Left lung (tissue), 14 donors: Measurements from ENCODE around the gene MANF. TPM values are rescaled to one million over a fixed set of nuclear protein-coding genes. Genes with fewer than 3 reads are reported as not detected.

ENCODE experiments used
- ATAC-seq: fragments of 200-7000 bp; cut with Tn5 transposase; one replicate; pipeline ENCODE4 v1.9.1; 2020; ENCODE audit warnings: moderate library complexity
- DNase-seq, 4 donors: peaks; one replicate each; pipeline ENCODE4 v3.0.0-alpha.2; 2013 to 2020
- H3K27ac ChIP-seq, 2 donors: fragments of 200-600 bp; sonication (generic) in 1 of 2; one replicate each; pipeline versions ENCODE4 v1.5.0 to v1.8.0; 2020 to 2021
- H3K27me3 ChIP-seq, 2 donors: fragments of 200-600 bp; sonication (generic) in 1 of 2; one replicate each; pipeline versions ENCODE4 v1.5.0 to v1.8.0; 2020 to 2021
- H3K36me3 ChIP-seq, 2 donors: fragments of 200-600 bp; sonication (generic) in 1 of 2; one replicate each; pipeline versions ENCODE4 v1.5.0 to v1.8.0; 2020 to 2021
- H3K4me1 ChIP-seq, 2 donors: fragments of 200-600 bp; one replicate each; pipeline ENCODE4 v1.8.0; 2021
- H3K4me3 ChIP-seq, 2 donors: fragments of 200-600 bp; sonication (generic) in 1 of 2; one replicate each; pipeline versions ENCODE4 v1.5.0 to v1.8.0; 2020 to 2021; ENCODE audit warnings: mild to moderate bottlenecking in 1 of 2
- H3K9me3 ChIP-seq, 2 donors: fragments of 200-600 bp; sonication (generic) in 1 of 2; one replicate each; pipeline versions ENCODE4 v1.5.0 to v1.8.0; 2020 to 2021
- intact Hi-C, 2 donors: fragments of 100-400 bp; cut with DNase I; formaldehyde crosslinking; loops; one replicate each; pipeline versions ENCODE4 v1.11.2 to v1.14.2; 2022
- long read RNA-seq, 12 donors: library from polyadenylated mRNA in 2 of 12; unstranded in 2 of 12; transcript quantifications; one replicate each; pipeline ENCODE4 v2.0.0 and lab custom pipeline, GENCODE V29; 2019 to 2026
- polyA plus RNA-seq, 6 donors: library from polyadenylated mRNA; unstranded; fragments of 120-200 nt; gene quantifications; one replicate each; pipeline ENCODE4 v1.2.1, GENCODE V29; 2013; ENCODE audit not compliant: insufficient read length in 6 of 6
- total RNA-seq, 2 donors: library from RNA; stranded (reverse); fragmentation: NEBNext Ultra II Directional; extraction: Animal tissue kit (Norgen Biotek cat#: 25700); gene quantifications; one replicate each; pipeline ENCODE4 v1.2.1, GENCODE V29; 2021
- TF ChIP-seq, protein P1 (sequence below), 2 donors: fragments of 200-600 bp; sonication (generic) in 1 of 2; IDR thresholded peaks; one replicate each; pipeline versions ENCODE4 v1.5.0 to v1.8.0; 2021; ENCODE audit warnings: antibody characterized with exemption in 2 of 2
- donor health status: DM: no; HTN: yes; CAD: no.
- donor health status: DM: no; HTN: no; CAD: no.

The MANF gene
- total RNA-seq (100 to 1,000 TPM; 109 to 187 TPM), polyA plus RNA-seq (100 to 1,000 TPM in 2 of 6 donors, 10 to 100 TPM in 4; 87.7 to 118 (median 97.7) TPM)
- long read RNA-seq, donor 1, transcript MANF-203 (2 exons, 436 nt) = minor isoform, 17 of 54 reads
- long read RNA-seq, donor 1, transcript MANF-204 (4 exons, 1,153 nt) = major isoform, 36 of 54 reads
- long read RNA-seq, donor 1, partial matches to known transcripts = 0 of 54 reads
- long read RNA-seq, donor 1, other reads (novel, unspliced or antisense) = 0 of 54 reads
- long read RNA-seq, donor 2, transcript MANF-204 (4 exons, 1,153 nt) = major isoform, 24 of 43 reads
- long read RNA-seq, donor 2, transcript MANF-203 (2 exons, 436 nt) = minor isoform, 18 of 43 reads
- long read RNA-seq, donor 2, partial matches to known transcripts = 0 of 43 reads
- long read RNA-seq, donor 2, other reads (novel, unspliced or antisense) = 0 of 43 reads
- long read RNA-seq, donor 3, transcript MANF-204 (4 exons, 1,153 nt) = major isoform, 23 of 30 reads
- long read RNA-seq, donor 3, transcript MANF-203 (2 exons, 436 nt) = minor isoform, 6 of 30 reads
- long read RNA-seq, donor 3, partial matches to known transcripts = 0 of 30 reads
- long read RNA-seq, donor 3, other reads (novel, unspliced or antisense) = 0 of 30 reads
- long read RNA-seq, donor 4, transcript MANF-204 (4 exons, 1,153 nt) = major isoform, 19 of 24 reads
- long read RNA-seq, donor 4, partial matches to known transcripts = 3 of 24 reads
- long read RNA-seq, donor 4, other reads (novel, unspliced or antisense) = 0 of 24 reads
- long read RNA-seq, donor 5, transcript MANF-203 (2 exons, 436 nt) = minor isoform, 6 of 20 reads
- long read RNA-seq, donor 5, transcript MANF-204 (4 exons, 1,153 nt) = major isoform, 12 of 20 reads
- long read RNA-seq, donor 5, partial matches to known transcripts = 0 of 20 reads
- long read RNA-seq, donor 5, other reads (novel, unspliced or antisense) = 0 of 20 reads
- long read RNA-seq, donor 6, transcript MANF-204 (4 exons, 1,153 nt) = major isoform, 17 of 21 reads
- long read RNA-seq, donor 6, partial matches to known transcripts = 0 of 21 reads
- long read RNA-seq, donor 6, other reads (novel, unspliced or antisense) = 0 of 21 reads
- long read RNA-seq, donor 7, transcript MANF-204 (4 exons, 1,153 nt) = major isoform, 18 of 32 reads
- long read RNA-seq, donor 7, partial matches to known transcripts = 9 of 32 reads
- long read RNA-seq, donor 7, other reads (novel, unspliced or antisense) = 0 of 32 reads
- long read RNA-seq, donor 8, transcript MANF-204 (4 exons, 1,153 nt) = major isoform, 24 of 29 reads
- long read RNA-seq, donor 8, partial matches to known transcripts = 0 of 29 reads
- long read RNA-seq, donor 8, other reads (novel, unspliced or antisense) = 0 of 29 reads
- long read RNA-seq, donor 9 = 0 reads
- long read RNA-seq, donor 10, transcript MANF-204 (4 exons, 1,153 nt) = major isoform, 6 of 7 reads
- long read RNA-seq, donor 10, partial matches to known transcripts = 0 of 7 reads
- long read RNA-seq, donor 10, other reads (novel, unspliced or antisense) = 1 of 7 reads
- long read RNA-seq, donor 11, transcript MANF-204 (4 exons, 1,153 nt) = major isoform, 18 of 42 reads
- long read RNA-seq, donor 11, transcript MANF-202 (3 exons, 1,509 nt) = minor isoform, 5 of 42 reads
- long read RNA-seq, donor 11, transcript MANF-203 (2 exons, 436 nt) = minor isoform, 13 of 42 reads
- long read RNA-seq, donor 11, partial matches to known transcripts = 6 of 42 reads
- long read RNA-seq, donor 11, other reads (novel, unspliced or antisense) = 0 of 42 reads
- long read RNA-seq, donor 12, transcript MANF-204 (4 exons, 1,153 nt) = minor isoform, 7 of 19 reads
- long read RNA-seq, donor 12, transcript MANF-203 (2 exons, 436 nt) = major isoform, 11 of 19 reads
- long read RNA-seq, donor 12, partial matches to known transcripts = 0 of 19 reads
- long read RNA-seq, donor 12, other reads (novel, unspliced or antisense) = 0 of 19 reads

DNA sequence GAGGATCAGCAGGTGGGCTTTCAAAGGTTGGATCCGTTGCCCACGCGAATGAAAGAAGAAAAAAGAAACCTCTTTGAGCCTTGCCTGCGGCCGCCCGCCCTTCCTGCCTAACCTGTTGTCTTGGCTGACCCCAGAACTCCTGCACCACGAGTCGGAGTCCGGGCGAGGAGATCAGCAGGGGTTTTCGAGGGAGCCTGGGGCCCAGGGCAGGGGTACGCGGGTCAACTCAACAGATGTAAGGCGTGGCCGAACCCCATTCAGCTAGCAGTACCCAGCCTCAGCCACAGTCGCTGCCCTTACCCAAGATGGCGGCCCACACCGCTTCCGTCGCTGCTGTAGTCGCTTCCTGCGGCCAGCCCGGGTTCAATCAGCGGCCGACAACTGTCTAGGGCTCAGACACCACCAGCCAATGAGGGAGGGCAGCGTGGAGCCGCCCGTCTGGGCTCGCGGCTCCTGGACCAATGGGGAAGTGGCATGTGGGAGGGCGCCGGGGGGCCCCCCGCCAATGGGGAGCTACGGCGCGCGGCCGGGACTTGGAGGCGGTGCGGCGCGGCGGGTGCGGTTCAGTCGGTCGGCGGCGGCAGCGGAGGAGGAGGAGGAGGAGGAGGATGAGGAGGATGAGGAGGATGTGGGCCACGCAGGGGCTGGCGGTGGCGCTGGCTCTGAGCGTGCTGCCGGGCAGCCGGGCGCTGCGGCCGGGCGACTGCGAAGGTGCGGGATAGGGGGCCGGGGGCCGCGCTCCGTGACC lies at the start of gene MANF:
TSS of gene MANF (plus strand) at position 566 of the 748 bp plus-strand sequence. CDS start at position 618, 52 bp downstream.
- ATAC-seq (peak; percentile 97), DNase-seq (peak; percentile 93 to 99 (median 98))
- TF ChIP-seq, protein P1, sequence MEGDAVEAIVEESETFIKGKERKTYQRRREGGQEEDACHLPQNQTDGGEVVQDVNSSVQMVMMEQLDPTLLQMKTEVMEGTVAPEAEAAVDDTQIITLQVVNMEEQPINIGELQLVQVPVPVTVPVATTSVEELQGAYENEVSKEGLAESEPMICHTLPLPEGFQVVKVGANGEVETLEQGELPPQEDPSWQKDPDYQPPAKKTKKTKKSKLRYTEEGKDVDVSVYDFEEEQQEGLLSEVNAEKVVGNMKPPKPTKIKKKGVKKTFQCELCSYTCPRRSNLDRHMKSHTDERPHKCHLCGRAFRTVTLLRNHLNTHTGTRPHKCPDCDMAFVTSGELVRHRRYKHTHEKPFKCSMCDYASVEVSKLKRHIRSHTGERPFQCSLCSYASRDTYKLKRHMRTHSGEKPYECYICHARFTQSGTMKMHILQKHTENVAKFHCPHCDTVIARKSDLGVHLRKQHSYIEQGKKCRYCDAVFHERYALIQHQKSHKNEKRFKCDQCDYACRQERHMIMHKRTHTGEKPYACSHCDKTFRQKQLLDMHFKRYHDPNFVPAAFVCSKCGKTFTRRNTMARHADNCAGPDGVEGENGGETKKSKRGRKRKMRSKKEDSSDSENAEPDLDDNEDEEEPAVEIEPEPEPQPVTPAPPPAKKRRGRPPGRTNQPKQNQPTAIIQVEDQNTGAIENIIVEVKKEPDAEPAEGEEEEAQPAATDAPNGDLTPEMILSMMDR (IDR thresholded peaks at IDR 0.05) = peak in 1 of 2 donors; percentile 42
- peak within 1 kb of the TSS; percentile 90 to 95 for H3K27ac ChIP-seq
- H3K9me3 ChIP-seq = no peaks in the 10 kb centered on the region
- intact Hi-C loops = no loop called here
- peak within 1 kb of the TSS; percentile 64 to 89 for H3K4me3 ChIP-seq
- H3K27me3 ChIP-seq = no peaks in the 10 kb centered on the region
- H3K4me1 ChIP-seq = peaks cover 27 to 50% of the 10 kb centered on the region in 2 donors
- H3K36me3 ChIP-seq = peaks cover 0 to 33% of the 10 kb centered on the region in 2 donors

DNA sequence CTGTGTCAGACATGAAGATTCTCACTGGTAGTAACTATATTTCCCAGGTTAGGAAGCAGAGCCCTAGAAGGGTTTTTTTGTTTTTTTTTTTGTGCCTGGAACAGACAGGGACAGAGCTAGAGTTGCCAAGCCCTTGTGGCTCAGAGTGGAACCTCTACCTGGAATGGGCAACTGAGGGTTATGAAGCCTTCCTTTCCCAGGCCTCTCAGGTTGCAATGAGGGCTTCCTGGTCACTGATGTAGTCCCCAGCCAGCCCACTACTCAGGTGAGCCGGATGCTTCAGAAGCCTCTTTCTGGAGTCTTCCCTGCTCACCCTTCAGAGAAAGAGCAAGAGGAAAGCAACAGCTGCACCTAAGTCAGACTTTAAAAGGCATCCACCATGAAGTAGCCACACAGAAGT lies 48.8 kb upstream of the MANF start:
- intact Hi-C loops = no loop called here

DNA sequence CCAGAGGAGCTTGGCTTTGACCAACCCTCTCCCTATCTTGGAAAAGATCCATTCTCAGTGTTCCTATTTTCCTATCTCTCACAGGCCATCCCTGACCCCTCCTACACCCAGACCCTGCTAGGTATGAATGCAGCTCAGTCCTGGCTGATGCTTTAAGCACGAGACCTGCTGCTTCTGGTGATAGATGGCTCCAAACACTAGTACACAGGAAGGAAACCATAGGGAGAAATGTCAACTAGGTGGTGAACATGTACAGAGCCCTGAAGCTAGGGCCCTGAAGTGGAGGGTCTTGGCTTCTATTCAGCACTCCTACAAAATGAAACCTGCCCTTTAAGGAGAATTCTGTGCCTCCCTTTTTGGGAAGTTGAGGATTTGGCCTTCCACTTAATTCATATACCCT lies 47.4 kb upstream of the MANF start:
- Histone ChIP-seq H3K27ac (no peak overlapping the region), H3K27me3 (no peaks in the 10 kb centered on the region), H3K36me3 (no peaks in the 10 kb centered on the region), H3K4me3 (no peak overlapping the region), H3K9me3 (no peaks in the 10 kb centered on the region), H3K4me1 (no peaks in the 10 kb centered on the region)
- TF ChIP-seq, protein P1 (IDR thresholded peaks at IDR 0.05) = no peak
- DNase-seq (no peak), ATAC-seq (no peak)
- intact Hi-C loops = no loop called here

More for the DNA sequence above, 48.8 kb upstream of the MANF start:
- no peaks in the 10 kb centered on the region for H3K4me1 ChIP-seq
- H3K36me3 ChIP-seq = no peaks in the 10 kb centered on the region
- H3K27me3 ChIP-seq = no peaks in the 10 kb centered on the region
- H3K9me3 ChIP-seq = no peaks in the 10 kb centered on the region
- no peak overlapping the region for H3K4me3 ChIP-seq
- no peak for ATAC-seq
- TF ChIP-seq, protein P1 (IDR thresholded peaks at IDR 0.05) = no peak
- no peak overlapping the region for H3K27ac ChIP-seq
- DNase-seq = no peak

DNA sequence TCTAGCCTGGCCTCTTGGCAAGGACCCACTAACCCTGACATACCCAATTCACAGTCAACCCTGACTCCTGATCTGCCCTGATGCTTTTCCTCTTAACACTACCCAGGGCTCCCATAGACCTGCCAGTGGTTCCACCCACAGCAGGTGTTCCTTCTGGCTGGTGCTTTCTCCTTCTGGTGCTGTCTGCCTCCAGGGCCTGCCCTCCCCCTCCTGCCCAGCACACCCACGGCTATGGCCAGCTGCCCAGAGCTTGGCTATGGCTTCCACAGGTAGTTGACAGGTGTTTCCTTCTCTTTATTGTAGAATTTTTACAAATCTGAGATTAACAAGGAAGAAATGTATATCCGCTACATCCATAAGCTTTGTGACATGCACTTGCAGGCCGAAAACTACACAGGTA lies 46.5 kb upstream of the MANF start:
- no peak overlapping the region for H3K4me3 ChIP-seq
- no peaks in the 10 kb centered on the region for H3K4me1 ChIP-seq
- intact Hi-C loops = no loop called here
- TF ChIP-seq, protein P1 (IDR thresholded peaks at IDR 0.05) = no peak
- H3K27ac ChIP-seq = no peak overlapping the region
- no peak for DNase-seq
- H3K27me3 ChIP-seq = no peaks in the 10 kb centered on the region
- H3K9me3 ChIP-seq = no peaks in the 10 kb centered on the region
- ATAC-seq = no peak
- no peaks in the 10 kb centered on the region for H3K36me3 ChIP-seq
